NK-92 (cell line): Measurements from ENCODE around the gene RAD51B.

Experiments
- DNase-seq: peaks from one replicate; lab custom pipeline; 2025; ENCODE audit not compliant: unreplicated experiment; lab: John Stamatoyannopoulos, UW

The RAD51B gene

GRCh38 chr14:68578597-68578996 is 759.0 kb downstream of the RAD51B start:
- DNase-seq: no peak

- DNase-seq: no peak
These were observed 760.6 kb downstream of the RAD51B start for GRCh38 chr14:68580096-68580645.

- DNase-seq: no peak
These were observed 761.1 kb downstream of the RAD51B start for GRCh38 chr14:68580671-68581070.

- DNase-seq: no peak
These were observed 764.1 kb downstream of the RAD51B start for GRCh38 chr14:68583548-68584280.

- no peak for DNase-seq
These were observed 765.2 kb downstream of the RAD51B start for GRCh38 chr14:68584786-68585185.

- DNase-seq: no peak
These were observed 766.1 kb downstream of the RAD51B start for GRCh38 chr14:68585690-68586089.

- no peak for DNase-seq
These were observed 767.5 kb downstream of the RAD51B start for GRCh38 chr14:68586896-68587751.

- DNase-seq: no peak
These were observed 768.4 kb downstream of the RAD51B start for GRCh38 chr14:68587931-68588330.

- no peak for DNase-seq
These were observed 770.0 kb downstream of the RAD51B start for GRCh38 chr14:68589447-68590200.

- no peak for DNase-seq
These were observed 770.6 kb downstream of the RAD51B start for GRCh38 chr14:68590201-68590522.

- no peak for DNase-seq
These were observed 772.2 kb downstream of the RAD51B start for GRCh38 chr14:68591786-68592185.

- no peak for DNase-seq
These were observed 773.5 kb downstream of the RAD51B start for GRCh38 chr14:68592948-68593556.

- no peak for DNase-seq
These were observed 774.4 kb downstream of the RAD51B start for GRCh38 chr14:68593806-68594536.

- DNase-seq: no peak
These were observed 775.3 kb downstream of the RAD51B start for GRCh38 chr14:68594737-68595380.

GRCh38 chr14:68596211-68596610 is 776.6 kb downstream of the RAD51B start:
- DNase-seq: no peak

GRCh38 chr14:68596701-68597100 is 777.1 kb downstream of the RAD51B start:
- no peak for DNase-seq

- DNase-seq: no peak
These were observed 778.5 kb downstream of the RAD51B start for GRCh38 chr14:68598089-68598488.

GRCh38 chr14:68598621-68599447 is 779.3 kb downstream of the RAD51B start:
- DNase-seq: no peak
